GM19240 (cell line): ENCODE results near the gene IGSF23.
"Not testable (repeated sequence)": the region's sequence is repeated elsewhere in the genome, so short reads cannot be mapped to it uniquely, and the experiment has no call there.

ENCODE experiments used
- DNase-seq: peaks from one replicate; pipeline ENCODE4 v3.0.0; 2011; ENCODE audit warnings: low spot score; ENCODE audit not compliant: insufficient read length

Gene IGSF23

GRCh38 chr19:44587963-44588770 lies 25.2 kb upstream of the IGSF23 start:
- DNase-seq = no peak

- no peak for DNase-seq
These were observed 24.6 kb upstream of the IGSF23 start for GRCh38 chr19:44588771-44589112.

GRCh38 chr19:44590245-44591059 lies 22.9 kb upstream of the IGSF23 start:
- no peak for DNase-seq

GRCh38 chr19:44591340-44591993 lies 21.9 kb upstream of the IGSF23 start:
- not testable (repeated sequence) for DNase-seq

GRCh38 chr19:44592451-44592890 lies 20.9 kb upstream of the IGSF23 start:
- no peak for DNase-seq

- no peak for DNase-seq
These were observed 20.1 kb upstream of the IGSF23 start for GRCh38 chr19:44593294-44593693.

GRCh38 chr19:44593866-44594266 lies 19.5 kb upstream of the IGSF23 start:
- not testable (repeated sequence) for DNase-seq

GRCh38 chr19:44596428-44597130 lies 16.8 kb upstream of the IGSF23 start:
- DNase-seq = no peak

- DNase-seq = no peak
These were observed 16.3 kb upstream of the IGSF23 start for GRCh38 chr19:44597131-44597491.

GRCh38 chr19:44598355-44598754 lies 15.0 kb upstream of the IGSF23 start:
- no peak for DNase-seq

GRCh38 chr19:44598880-44599279 lies 14.5 kb upstream of the IGSF23 start:
- no peak for DNase-seq

GRCh38 chr19:44600466-44600865 lies 12.9 kb upstream of the IGSF23 start:
- DNase-seq = no peak

- no peak for DNase-seq
These were observed 11.3 kb upstream of the IGSF23 start for GRCh38 chr19:44602081-44602480.

- DNase-seq = no peak
These were observed 10.0 kb upstream of the IGSF23 start for GRCh38 chr19:44603201-44603945.

GRCh38 chr19:44604241-44604640 lies 9.1 kb upstream of the IGSF23 start:
- no peak for DNase-seq

GRCh38 chr19:44605547-44605946 lies 7.8 kb upstream of the IGSF23 start:
- no peak for DNase-seq

- no peak for DNase-seq
These were observed 6.3 kb upstream of the IGSF23 start for GRCh38 chr19:44607049-44607448.

GRCh38 chr19:44607917-44608316 lies 5.4 kb upstream of the IGSF23 start:
- no peak for DNase-seq

GRCh38 chr19:44608391-44608821 lies 5.0 kb upstream of the IGSF23 start:
- DNase-seq = no peak

- no peak for DNase-seq
These were observed 4.1 kb upstream of the IGSF23 start for GRCh38 chr19:44609219-44609618.

GRCh38 chr19:44610497-44610896 lies 2.9 kb upstream of the IGSF23 start:
- not testable (repeated sequence) for DNase-seq
